GM23338 (cell line): ENCODE results near the gene MITF. TPM values are rescaled to one million over a fixed set of nuclear protein-coding genes. Genes with fewer than 3 reads are reported as not detected.

Experiments used
- ATAC-seq: fragments of 200-7000 bp; cut with Tn5 transposase; 3 replicates; pipeline ENCODE4 v1.9.1; 2020
- DNase-seq: peaks from one replicate; pipeline ENCODE4 v3.0.0-alpha.2; 2015; ENCODE audit warnings: low spot score
- H2AFZ ChIP-seq: fragments of 200-600 bp; sonication (generic); 2 replicates; pipeline ENCODE4 v1.8.0; 2016; ENCODE audit warnings: antibody characterized with exemption, mild to moderate bottlenecking, moderate library complexity
- H3F3A ChIP-seq: fragments of 200-600 bp; sonication (generic); replicated peaks from 2 replicates; pipeline ENCODE4 v1.8.0; 2017; ENCODE audit warnings: antibody characterized with exemption, mixed run types, low read depth
- H3K27ac ChIP-seq: fragments of 200-600 bp; sonication (generic); 2 replicates; pipeline ENCODE4 v1.6.1; 2016; ENCODE audit warnings: low read depth
- H3K27me3 ChIP-seq: fragments of 200-600 bp; sonication (generic); 2 replicates; pipeline ENCODE4 v1.8.0; 2016; ENCODE audit warnings: mild to moderate bottlenecking, mixed run types, moderate library complexity; ENCODE audit not compliant: insufficient read depth
- H3K36me3 ChIP-seq: fragments of 200-600 bp; sonication (generic); 2 replicates; pipeline ENCODE4 v1.8.0; 2016; ENCODE audit warnings: mild to moderate bottlenecking; ENCODE audit not compliant: insufficient read depth
- H3K4me1 ChIP-seq: fragments of 200-600 bp; sonication (generic); 2 replicates; pipeline ENCODE4 v1.8.0; 2016; ENCODE audit warnings: mild to moderate bottlenecking, moderate library complexity; ENCODE audit not compliant: insufficient read depth
- H3K4me2 ChIP-seq: fragments of 200-600 bp; sonication (generic); 2 replicates; pipeline ENCODE4 v1.7.1; 2017; ENCODE audit warnings: mixed run types
- H3K4me3 ChIP-seq: fragments of 200-600 bp; sonication (generic); 2 replicates; pipeline ENCODE4 v1.6.1; 2016; ENCODE audit warnings: mixed run types
- H3K79me2 ChIP-seq: fragments of 200-600 bp; sonication (generic); replicated peaks from 2 replicates; pipeline ENCODE4 v1.8.0; 2017; ENCODE audit warnings: mild to moderate bottlenecking; ENCODE audit not compliant: insufficient read depth
- H3K9me2 ChIP-seq: fragments of 200-600 bp; sonication (generic); 2 replicates; pipeline ENCODE4 v1.8.0; 2017; ENCODE audit not compliant: insufficient read depth
- H4K20me1 ChIP-seq: fragments of 200-600 bp; sonication (generic); replicated peaks from 2 replicates; pipeline ENCODE4 v1.8.0; 2017; ENCODE audit warnings: mild to moderate bottlenecking; ENCODE audit not compliant: insufficient read depth
- H3K27ac Mint-ChIP-seq: 2 replicates; pipeline ENCODE4 v1.8.0; 2020; ENCODE audit warnings: inconsistent platforms, mild to moderate bottlenecking, moderate library complexity, mixed read lengths
- H3K27me3 Mint-ChIP-seq: 3 replicates; pipeline ENCODE4 v1.8.0; 2022; ENCODE audit warnings: low read depth, mild to moderate bottlenecking, moderate library complexity, mixed read lengths, inconsistent platforms; ENCODE audit not compliant: insufficient read depth, poor library complexity
- H3K36me3 Mint-ChIP-seq: 3 replicates; pipeline ENCODE4 v1.8.0; 2021; ENCODE audit warnings: low read depth, mild to moderate bottlenecking, inconsistent platforms, moderate library complexity, mixed read lengths
- H3K4me1 Mint-ChIP-seq: 3 replicates; pipeline ENCODE4 v1.8.0; 2020; ENCODE audit warnings: mild to moderate bottlenecking, inconsistent platforms, mixed read lengths
- H3K4me3 Mint-ChIP-seq: 3 replicates; pipeline ENCODE4 v1.8.0; 2021; ENCODE audit warnings: moderate library complexity, mild to moderate bottlenecking, inconsistent platforms, mixed read lengths
- H3K9me3 Mint-ChIP-seq: 3 replicates; pipeline ENCODE4 v1.8.0; 2020; ENCODE audit warnings: moderate library complexity, mild to moderate bottlenecking, inconsistent platforms, mixed read lengths
- CREB1 ChIP-seq: fragments of 250-450 bp; sonication (Bioruptor Pico); IDR thresholded peaks from 2 replicates; pipeline ENCODE4 v1.5.0; 2020; ENCODE audit warnings: low read depth, mild to moderate bottlenecking, moderate library complexity
- EZH2 ChIP-seq: fragments of 200-600 bp; sonication (generic); IDR thresholded peaks from one replicate; pipeline ENCODE4 v1.8.0; 2017; ENCODE audit warnings: antibody characterized with exemption, mild to moderate bottlenecking, low read depth; ENCODE audit not compliant: unreplicated experiment
- EZH2phosphoT487 ChIP-seq: fragments of 200-600 bp; sonication (generic); IDR thresholded peaks from one replicate; pipeline ENCODE4 v1.8.1; 2018; ENCODE audit warnings: antibody characterized with exemption; ENCODE audit not compliant: unreplicated experiment
- JUNB ChIP-seq: IDR thresholded peaks from one replicate; pipeline ENCODE4 v1.6.1; 2016; ENCODE audit warnings: antibody characterized with exemption; ENCODE audit not compliant: unreplicated experiment
- NANOG ChIP-seq: IDR thresholded peaks from 2 replicates; pipeline ENCODE4 v1.6.1; 2016; ENCODE audit warnings: antibody characterized with exemption, borderline replicate concordance
- POLR2AphosphoS5 ChIP-seq: IDR thresholded peaks from 2 replicates; pipeline ENCODE4 v1.6.1; 2016; ENCODE audit warnings: antibody characterized with exemption, low read depth
- STAT1 ChIP-seq: IDR thresholded peaks from one replicate; pipeline ENCODE4 v1.6.1; 2016; ENCODE audit warnings: antibody characterized with exemption; ENCODE audit not compliant: unreplicated experiment
- ZNF114 ChIP-seq: fragments of 250-450 bp; sonication (Bioruptor Pico); IDR thresholded peaks from 2 replicates; pipeline ENCODE4 v1.5.0; 2020; ENCODE audit warnings: mild to moderate bottlenecking, moderate library complexity
- ZNF331 ChIP-seq: fragments of 250-450 bp; sonication (Bioruptor Pico); IDR thresholded peaks from 2 replicates; pipeline ENCODE4 v1.5.0; 2020; ENCODE audit warnings: low read depth, mild to moderate bottlenecking, moderate library complexity
- polyA plus RNA-seq: library from polyadenylated mRNA; unstranded; fragments of >200 nt; fragmentation: Nextera tagmentation; extraction: Ambion mirVana; gene quantifications from 2 replicates; pipeline ENCODE4 v1.2.1, GENCODE V29; 2016
- total RNA-seq: library from RNA; depleted of rRNA; stranded (reverse); fragments of >200 nt; shearing (Covaris generic); gene quantifications from 2 replicates; pipeline ENCODE4 v1.2.3, GENCODE V29; 2014
- TF ChIP-seq, protein P1 (sequence below): IDR thresholded peaks from one replicate; pipeline ENCODE4 v1.6.1; 2018; ENCODE audit warnings: antibody characterized with exemption; ENCODE audit not compliant: unreplicated experiment
- TF ChIP-seq, protein P2 (sequence below): fragments of 250-450 bp; sonication (Bioruptor Pico); IDR thresholded peaks from 2 replicates; pipeline ENCODE4 v1.5.0; 2020; ENCODE audit warnings: mild to moderate bottlenecking, moderate library complexity
- TF ChIP-seq, protein P3 (sequence below), 2 experiments: fragments of 200-600 bp in 1 of 2; sonication (generic) in 1 of 2; conservative IDR thresholded peaks; 2 replicates each; pipeline versions ENCODE4 v1.5.1 to v1.6.1; 2016 to 2017; ENCODE audit warnings: antibody characterized with exemption in 2 of 2, low read depth in 2 of 2, mild to moderate bottlenecking in 2 of 2, moderate library complexity in 1 of 2
- TF ChIP-seq, protein P4 (sequence below): IDR thresholded peaks from 2 replicates; pipeline ENCODE4 v1.6.1; 2016; ENCODE audit warnings: antibody characterized with exemption

MITF gene
- total and polyA plus RNA-seq, 2 experiments from 2014 or later = 1.9 to 2.4 TPM

DNA sequence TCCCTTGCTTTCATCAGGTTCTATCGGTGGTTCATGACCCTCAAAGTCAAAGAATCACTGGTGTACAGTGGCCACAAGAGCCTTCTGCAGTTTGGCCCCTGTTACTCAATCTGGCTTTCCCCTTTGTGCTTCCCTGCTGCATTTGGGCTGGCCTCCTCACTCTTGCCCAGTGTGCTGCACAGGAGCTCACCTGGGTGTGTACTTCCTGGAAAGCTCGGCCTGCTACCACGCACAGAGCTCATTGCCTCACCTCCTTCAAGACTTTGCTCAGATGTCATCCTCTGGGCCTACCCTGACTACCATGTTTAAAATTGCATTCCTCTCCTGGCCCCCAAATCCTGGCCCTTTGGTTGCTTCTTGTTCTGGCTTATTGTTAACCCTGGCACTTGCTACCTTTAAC lies 90.9 kb downstream of the MITF start:
- ATAC-seq (no peak), DNase-seq (no peak)
- Histone ChIP-seq H3K4me1 (no peaks in the 10 kb centered on the region), H3K36me3 (no peaks in the 10 kb centered on the region), H3K27ac (no peak overlapping the region), H3K4me3 (no peak overlapping the region), H3K4me2 (no peak overlapping the region), H3K79me2 (no peaks in the 10 kb centered on the region), H2AFZ (no peak overlapping the region), H4K20me1 (no peaks in the 10 kb centered on the region), H3K9me2 (no peaks in the 10 kb centered on the region), H3K27me3 (no peaks in the 10 kb centered on the region), H3F3A (no peaks in the 10 kb centered on the region)
- Mint-ChIP-seq H3K27ac (no peak overlapping the region), H3K9me3 (no peaks in the 10 kb centered on the region), H3K4me1 (no peaks in the 10 kb centered on the region), H3K36me3 (no peaks in the 10 kb centered on the region), H3K27me3 (no peaks in the 10 kb centered on the region), H3K4me3 (no peak overlapping the region)
- TF ChIP-seq, protein P1, sequence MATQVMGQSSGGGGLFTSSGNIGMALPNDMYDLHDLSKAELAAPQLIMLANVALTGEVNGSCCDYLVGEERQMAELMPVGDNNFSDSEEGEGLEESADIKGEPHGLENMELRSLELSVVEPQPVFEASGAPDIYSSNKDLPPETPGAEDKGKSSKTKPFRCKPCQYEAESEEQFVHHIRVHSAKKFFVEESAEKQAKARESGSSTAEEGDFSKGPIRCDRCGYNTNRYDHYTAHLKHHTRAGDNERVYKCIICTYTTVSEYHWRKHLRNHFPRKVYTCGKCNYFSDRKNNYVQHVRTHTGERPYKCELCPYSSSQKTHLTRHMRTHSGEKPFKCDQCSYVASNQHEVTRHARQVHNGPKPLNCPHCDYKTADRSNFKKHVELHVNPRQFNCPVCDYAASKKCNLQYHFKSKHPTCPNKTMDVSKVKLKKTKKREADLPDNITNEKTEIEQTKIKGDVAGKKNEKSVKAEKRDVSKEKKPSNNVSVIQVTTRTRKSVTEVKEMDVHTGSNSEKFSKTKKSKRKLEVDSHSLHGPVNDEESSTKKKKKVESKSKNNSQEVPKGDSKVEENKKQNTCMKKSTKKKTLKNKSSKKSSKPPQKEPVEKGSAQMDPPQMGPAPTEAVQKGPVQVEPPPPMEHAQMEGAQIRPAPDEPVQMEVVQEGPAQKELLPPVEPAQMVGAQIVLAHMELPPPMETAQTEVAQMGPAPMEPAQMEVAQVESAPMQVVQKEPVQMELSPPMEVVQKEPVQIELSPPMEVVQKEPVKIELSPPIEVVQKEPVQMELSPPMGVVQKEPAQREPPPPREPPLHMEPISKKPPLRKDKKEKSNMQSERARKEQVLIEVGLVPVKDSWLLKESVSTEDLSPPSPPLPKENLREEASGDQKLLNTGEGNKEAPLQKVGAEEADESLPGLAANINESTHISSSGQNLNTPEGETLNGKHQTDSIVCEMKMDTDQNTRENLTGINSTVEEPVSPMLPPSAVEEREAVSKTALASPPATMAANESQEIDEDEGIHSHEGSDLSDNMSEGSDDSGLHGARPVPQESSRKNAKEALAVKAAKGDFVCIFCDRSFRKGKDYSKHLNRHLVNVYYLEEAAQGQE = no peak
- no peak for TF ChIP-seq ZNF114 (CRISPR knock-in tag)
- TF ChIP-seq NANOG = no peak
- TF ChIP-seq ZNF331 (CRISPR knock-in tag) = no peak
- TF ChIP-seq EZH2 = no peak
- TF ChIP-seq JUNB = no peak
- TF ChIP-seq CREB1 (CRISPR knock-in tag) = no peak
- TF ChIP-seq, protein P2, sequence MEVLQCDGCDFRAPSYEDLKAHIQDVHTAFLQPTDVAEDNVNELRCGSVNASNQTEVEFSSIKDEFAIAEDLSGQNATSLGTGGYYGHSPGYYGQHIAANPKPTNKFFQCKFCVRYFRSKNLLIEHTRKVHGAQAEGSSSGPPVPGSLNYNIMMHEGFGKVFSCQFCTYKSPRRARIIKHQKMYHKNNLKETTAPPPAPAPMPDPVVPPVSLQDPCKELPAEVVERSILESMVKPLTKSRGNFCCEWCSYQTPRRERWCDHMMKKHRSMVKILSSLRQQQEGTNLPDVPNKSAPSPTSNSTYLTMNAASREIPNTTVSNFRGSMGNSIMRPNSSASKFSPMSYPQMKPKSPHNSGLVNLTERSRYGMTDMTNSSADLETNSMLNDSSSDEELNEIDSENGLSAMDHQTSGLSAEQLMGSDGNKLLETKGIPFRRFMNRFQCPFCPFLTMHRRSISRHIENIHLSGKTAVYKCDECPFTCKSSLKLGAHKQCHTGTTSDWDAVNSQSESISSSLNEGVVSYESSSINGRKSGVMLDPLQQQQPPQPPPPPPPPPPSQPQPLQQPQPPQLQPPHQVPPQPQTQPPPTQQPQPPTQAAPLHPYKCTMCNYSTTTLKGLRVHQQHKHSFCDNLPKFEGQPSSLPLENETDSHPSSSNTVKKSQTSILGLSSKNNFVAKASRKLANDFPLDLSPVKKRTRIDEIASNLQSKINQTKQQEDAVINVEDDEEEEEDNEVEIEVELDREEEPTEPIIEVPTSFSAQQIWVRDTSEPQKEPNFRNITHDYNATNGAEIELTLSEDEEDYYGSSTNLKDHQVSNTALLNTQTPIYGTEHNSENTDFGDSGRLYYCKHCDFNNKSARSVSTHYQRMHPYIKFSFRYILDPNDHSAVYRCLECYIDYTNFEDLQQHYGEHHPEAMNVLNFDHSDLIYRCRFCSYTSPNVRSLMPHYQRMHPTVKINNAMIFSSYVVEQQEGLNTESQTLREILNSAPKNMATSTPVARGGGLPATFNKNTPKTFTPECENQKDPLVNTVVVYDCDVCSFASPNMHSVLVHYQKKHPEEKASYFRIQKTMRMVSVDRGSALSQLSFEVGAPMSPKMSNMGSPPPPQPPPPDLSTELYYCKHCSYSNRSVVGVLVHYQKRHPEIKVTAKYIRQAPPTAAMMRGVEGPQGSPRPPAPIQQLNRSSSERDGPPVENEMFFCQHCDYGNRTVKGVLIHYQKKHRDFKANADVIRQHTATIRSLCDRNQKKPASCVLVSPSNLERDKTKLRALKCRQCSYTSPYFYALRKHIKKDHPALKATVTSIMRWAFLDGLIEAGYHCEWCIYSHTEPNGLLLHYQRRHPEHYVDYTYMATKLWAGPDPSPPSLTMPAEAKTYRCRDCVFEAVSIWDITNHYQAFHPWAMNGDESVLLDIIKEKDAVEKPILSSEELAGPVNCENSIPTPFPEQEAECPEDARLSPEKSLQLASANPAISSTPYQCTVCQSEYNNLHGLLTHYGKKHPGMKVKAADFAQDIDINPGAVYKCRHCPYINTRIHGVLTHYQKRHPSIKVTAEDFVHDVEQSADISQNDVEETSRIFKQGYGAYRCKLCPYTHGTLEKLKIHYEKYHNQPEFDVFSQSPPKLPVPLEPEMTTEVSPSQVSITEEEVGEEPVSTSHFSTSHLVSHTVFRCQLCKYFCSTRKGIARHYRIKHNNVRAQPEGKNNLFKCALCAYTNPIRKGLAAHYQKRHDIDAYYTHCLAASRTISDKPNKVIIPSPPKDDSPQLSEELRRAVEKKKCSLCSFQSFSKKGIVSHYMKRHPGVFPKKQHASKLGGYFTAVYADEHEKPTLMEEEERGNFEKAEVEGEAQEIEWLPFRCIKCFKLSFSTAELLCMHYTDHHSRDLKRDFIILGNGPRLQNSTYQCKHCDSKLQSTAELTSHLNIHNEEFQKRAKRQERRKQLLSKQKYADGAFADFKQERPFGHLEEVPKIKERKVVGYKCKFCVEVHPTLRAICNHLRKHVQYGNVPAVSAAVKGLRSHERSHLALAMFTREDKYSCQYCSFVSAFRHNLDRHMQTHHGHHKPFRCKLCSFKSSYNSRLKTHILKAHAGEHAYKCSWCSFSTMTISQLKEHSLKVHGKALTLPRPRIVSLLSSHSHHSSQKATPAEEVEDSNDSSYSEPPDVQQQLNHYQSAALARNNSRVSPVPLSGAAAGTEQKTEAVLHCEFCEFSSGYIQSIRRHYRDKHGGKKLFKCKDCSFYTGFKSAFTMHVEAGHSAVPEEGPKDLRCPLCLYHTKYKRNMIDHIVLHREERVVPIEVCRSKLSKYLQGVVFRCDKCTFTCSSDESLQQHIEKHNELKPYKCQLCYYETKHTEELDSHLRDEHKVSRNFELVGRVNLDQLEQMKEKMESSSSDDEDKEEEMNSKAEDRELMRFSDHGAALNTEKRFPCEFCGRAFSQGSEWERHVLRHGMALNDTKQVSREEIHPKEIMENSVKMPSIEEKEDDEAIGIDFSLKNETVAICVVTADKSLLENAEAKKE (CRISPR knock-in tag) = no peak
- TF ChIP-seq, protein P3, sequence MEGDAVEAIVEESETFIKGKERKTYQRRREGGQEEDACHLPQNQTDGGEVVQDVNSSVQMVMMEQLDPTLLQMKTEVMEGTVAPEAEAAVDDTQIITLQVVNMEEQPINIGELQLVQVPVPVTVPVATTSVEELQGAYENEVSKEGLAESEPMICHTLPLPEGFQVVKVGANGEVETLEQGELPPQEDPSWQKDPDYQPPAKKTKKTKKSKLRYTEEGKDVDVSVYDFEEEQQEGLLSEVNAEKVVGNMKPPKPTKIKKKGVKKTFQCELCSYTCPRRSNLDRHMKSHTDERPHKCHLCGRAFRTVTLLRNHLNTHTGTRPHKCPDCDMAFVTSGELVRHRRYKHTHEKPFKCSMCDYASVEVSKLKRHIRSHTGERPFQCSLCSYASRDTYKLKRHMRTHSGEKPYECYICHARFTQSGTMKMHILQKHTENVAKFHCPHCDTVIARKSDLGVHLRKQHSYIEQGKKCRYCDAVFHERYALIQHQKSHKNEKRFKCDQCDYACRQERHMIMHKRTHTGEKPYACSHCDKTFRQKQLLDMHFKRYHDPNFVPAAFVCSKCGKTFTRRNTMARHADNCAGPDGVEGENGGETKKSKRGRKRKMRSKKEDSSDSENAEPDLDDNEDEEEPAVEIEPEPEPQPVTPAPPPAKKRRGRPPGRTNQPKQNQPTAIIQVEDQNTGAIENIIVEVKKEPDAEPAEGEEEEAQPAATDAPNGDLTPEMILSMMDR (conservative IDR thresholded peaks at IDR 0.05; ENCODE audit: low read depth in 2 of 2) = no peak
- no peak for TF ChIP-seq POLR2AphosphoS5
- TF ChIP-seq EZH2phosphoT487 = no peak
- no peak for TF ChIP-seq STAT1
- TF ChIP-seq, protein P4, sequence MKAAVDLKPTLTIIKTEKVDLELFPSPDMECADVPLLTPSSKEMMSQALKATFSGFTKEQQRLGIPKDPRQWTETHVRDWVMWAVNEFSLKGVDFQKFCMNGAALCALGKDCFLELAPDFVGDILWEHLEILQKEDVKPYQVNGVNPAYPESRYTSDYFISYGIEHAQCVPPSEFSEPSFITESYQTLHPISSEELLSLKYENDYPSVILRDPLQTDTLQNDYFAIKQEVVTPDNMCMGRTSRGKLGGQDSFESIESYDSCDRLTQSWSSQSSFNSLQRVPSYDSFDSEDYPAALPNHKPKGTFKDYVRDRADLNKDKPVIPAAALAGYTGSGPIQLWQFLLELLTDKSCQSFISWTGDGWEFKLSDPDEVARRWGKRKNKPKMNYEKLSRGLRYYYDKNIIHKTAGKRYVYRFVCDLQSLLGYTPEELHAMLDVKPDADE = no peak
